Parathyroid adenoma (tissue), 2 donors: ENCODE results near the gene EHD1.

ENCODE experiments used
- H2AFZ ChIP-seq: fragments of 300-600 bp; sonication (generic); one replicate; pipeline ENCODE4 v1.7.0; 2017; ENCODE audit warnings: antibody characterized with exemption, mild to moderate bottlenecking
- H3K27ac ChIP-seq: fragments of 300-600 bp; sonication (generic); one replicate; pipeline ENCODE4 v1.7.0; 2017
- H3K27me3 ChIP-seq: fragments of 300-600 bp; sonication (generic); one replicate; pipeline ENCODE4 v1.7.0; 2017; ENCODE audit warnings: low read length; ENCODE audit not compliant: control insufficient read depth, insufficient read depth
- H3K36me3 ChIP-seq: fragments of 300-600 bp; sonication (generic); one replicate; pipeline ENCODE4 v1.7.0; 2017; ENCODE audit warnings: low read length; ENCODE audit not compliant: control insufficient read depth, insufficient read depth
- H3K4me1 ChIP-seq: fragments of 300-600 bp; sonication (generic); one replicate; pipeline ENCODE4 v1.7.0; 2017; ENCODE audit warnings: control low read depth
- H3K4me2 ChIP-seq: fragments of 300-600 bp; sonication (generic); one replicate; pipeline ENCODE4 v1.7.0; 2017; ENCODE audit warnings: low read length
- H3K4me3 ChIP-seq: fragments of 300-600 bp; sonication (generic); one replicate; pipeline ENCODE4 v1.7.0; 2017; ENCODE audit warnings: low read depth, low read length
- H3K79me2 ChIP-seq: fragments of 300-600 bp; sonication (generic); one replicate; pipeline ENCODE4 v1.7.0; 2017; ENCODE audit warnings: control low read depth
- H3K9ac ChIP-seq: fragments of 300-600 bp; sonication (generic); one replicate; pipeline ENCODE4 v1.7.0; 2017; ENCODE audit warnings: mild to moderate bottlenecking
- H3K9me3 ChIP-seq: fragments of 300-600 bp; sonication (generic); one replicate; pipeline ENCODE4 v1.7.0; 2017; ENCODE audit warnings: low read length; ENCODE audit not compliant: control insufficient read depth
- TF ChIP-seq, protein P1 (sequence below): fragments of 300-600 bp; sonication (generic); IDR thresholded peaks from one replicate; pipeline ENCODE4 v1.7.0; 2017; ENCODE audit warnings: antibody characterized with exemption, mild to moderate bottlenecking
- donor health status: primary hyperparathyroidism.

EHD1 gene

DNA sequence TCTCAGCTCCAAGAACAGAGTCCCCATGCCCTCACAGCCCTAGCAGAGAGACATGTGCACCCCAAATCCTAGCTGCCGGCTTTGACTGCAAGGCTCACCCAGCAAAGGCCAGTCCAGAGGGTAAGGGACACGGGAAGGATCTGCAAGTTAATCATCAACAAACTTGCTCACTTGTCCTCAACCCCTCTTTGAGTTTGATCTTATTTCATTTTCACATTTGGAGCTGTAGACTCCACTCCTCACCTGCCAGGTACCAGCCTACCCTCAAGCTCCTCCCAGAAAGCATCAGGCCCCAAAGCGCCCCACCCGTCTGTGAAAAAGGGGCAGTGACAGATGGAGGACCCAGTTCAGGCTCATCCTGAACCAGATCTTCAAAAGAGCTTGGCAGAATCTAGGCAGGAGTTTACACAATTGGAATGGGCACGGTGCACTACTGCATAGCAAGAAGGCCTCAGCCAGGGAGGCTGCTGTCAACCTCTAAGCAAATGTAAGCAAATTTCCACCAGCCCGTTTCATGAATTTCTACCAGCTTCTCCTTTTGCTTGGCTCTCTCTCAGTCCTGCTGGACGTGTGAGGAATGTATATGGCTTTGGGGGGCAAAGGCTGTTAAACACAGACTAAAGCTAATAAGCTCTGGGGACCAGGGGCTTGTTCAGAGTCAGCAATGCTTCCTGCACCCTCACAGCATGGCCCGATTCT, 5.5 kb downstream of the EHD1 start:
- Histone ChIP-seq H3K36me3 (no peaks in the 10 kb centered on the region), H3K27ac (no peak overlapping the region)

DNA sequence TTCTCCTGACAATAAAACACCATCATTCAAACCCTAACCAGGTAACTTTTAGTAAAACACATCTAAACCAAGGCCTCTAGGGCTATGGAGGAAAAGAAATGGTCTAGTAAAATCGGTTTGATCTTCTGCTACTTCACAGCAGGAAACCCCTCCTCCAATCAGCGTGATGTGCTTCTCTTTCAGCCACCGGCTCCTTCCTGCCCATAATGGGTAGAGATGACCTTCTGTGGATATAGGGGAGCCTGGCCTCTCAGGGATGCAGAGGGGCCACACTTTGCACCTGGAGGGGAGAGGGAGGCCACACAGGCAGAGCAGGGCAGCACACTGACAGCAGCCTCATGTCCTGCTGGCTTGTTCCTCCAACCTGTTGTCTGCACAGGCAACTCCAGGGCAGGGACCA, 6.9 kb downstream of the EHD1 start:
- Histone ChIP-seq H3K27me3 (no peaks in the 10 kb centered on the region), H3K4me1 (peaks cover 13% of the 10 kb centered on the region), H2AFZ (no peak overlapping the region), H3K4me2 (no peak overlapping the region), H3K9ac (no peak overlapping the region), H3K79me2 (peaks cover 15% of the 10 kb centered on the region), H3K4me3 (no peak overlapping the region), H3K27ac (no peak overlapping the region), H3K9me3 (no peaks in the 10 kb centered on the region), H3K36me3 (no peaks in the 10 kb centered on the region)
- TF ChIP-seq, protein P1, sequence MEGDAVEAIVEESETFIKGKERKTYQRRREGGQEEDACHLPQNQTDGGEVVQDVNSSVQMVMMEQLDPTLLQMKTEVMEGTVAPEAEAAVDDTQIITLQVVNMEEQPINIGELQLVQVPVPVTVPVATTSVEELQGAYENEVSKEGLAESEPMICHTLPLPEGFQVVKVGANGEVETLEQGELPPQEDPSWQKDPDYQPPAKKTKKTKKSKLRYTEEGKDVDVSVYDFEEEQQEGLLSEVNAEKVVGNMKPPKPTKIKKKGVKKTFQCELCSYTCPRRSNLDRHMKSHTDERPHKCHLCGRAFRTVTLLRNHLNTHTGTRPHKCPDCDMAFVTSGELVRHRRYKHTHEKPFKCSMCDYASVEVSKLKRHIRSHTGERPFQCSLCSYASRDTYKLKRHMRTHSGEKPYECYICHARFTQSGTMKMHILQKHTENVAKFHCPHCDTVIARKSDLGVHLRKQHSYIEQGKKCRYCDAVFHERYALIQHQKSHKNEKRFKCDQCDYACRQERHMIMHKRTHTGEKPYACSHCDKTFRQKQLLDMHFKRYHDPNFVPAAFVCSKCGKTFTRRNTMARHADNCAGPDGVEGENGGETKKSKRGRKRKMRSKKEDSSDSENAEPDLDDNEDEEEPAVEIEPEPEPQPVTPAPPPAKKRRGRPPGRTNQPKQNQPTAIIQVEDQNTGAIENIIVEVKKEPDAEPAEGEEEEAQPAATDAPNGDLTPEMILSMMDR, result no peak

More for the DNA sequence above, 5.5 kb downstream of the EHD1 start:
- H3K9me3 ChIP-seq, result no peaks in the 10 kb centered on the region
- peaks cover 16% of the 10 kb centered on the region for H3K4me1 ChIP-seq
- H2AFZ ChIP-seq, result no peak overlapping the region
- no peak overlapping the region for H3K4me2 ChIP-seq
- no peak overlapping the region for H3K9ac ChIP-seq
- TF ChIP-seq, protein P1, result no peak
- H3K27me3 ChIP-seq, result no peaks in the 10 kb centered on the region
- no peak overlapping the region for H3K4me3 ChIP-seq
- H3K79me2 ChIP-seq, result peaks cover 15% of the 10 kb centered on the region

- Histone ChIP-seq H3K27me3 (no peaks in the 10 kb centered on the region), H3K4me2 (no peak overlapping the region), H3K36me3 (no peaks in the 10 kb centered on the region), H3K27ac (no peak overlapping the region), H3K4me1 (peaks cover 13% of the 10 kb centered on the region), H3K79me2 (peaks cover 15% of the 10 kb centered on the region), H3K9me3 (no peaks in the 10 kb centered on the region), H3K4me3 (no peak overlapping the region), H3K9ac (no peak overlapping the region), H2AFZ (no peak overlapping the region)
- TF ChIP-seq, protein P1, result no peak
Measured at GRCh38 chr11:64870893-64871466, 7.4 kb downstream of the EHD1 start.

DNA sequence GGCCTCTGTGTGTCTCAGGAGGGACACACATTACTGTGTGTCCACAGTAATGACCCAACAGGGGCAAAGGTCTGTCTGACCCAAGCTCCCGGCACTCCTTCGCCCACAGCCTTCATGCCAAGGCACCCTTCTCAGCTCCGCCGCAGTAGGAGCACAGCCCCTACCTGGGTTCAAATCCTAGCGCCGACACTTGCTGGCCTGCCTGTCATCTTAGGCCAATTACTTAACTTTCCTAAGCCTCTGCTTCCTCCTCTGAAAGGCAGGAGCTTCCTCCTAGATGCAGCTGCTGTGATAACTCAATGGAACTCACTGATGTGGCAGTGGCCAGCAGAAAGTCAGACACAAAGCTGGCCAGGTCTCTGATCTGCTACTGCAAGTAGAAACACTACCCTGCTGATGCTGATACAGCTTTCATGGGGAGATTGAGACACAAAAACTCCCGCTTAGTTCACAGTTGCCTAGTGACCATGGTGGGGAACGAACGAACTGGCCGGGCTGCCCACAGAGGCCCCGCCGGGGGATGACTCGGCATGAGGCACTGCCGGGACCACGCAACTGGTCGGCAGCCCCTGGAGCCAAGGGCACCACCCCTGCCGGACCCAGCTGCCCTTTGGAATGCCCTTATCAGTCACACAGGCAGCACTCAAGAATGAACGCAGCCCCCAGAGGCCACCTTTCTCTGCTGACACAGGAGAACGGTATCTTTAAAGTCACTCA, 8.1 kb downstream of the EHD1 start:
- Histone ChIP-seq H3K9me3 (no peaks in the 10 kb centered on the region), H3K27me3 (no peaks in the 10 kb centered on the region), H3K4me2 (no peak overlapping the region), H3K36me3 (no peaks in the 10 kb centered on the region), H3K9ac (no peak overlapping the region), H2AFZ (no peak overlapping the region), H3K27ac (peak overlapping the region; percentile 19), H3K4me1 (peaks cover 10% of the 10 kb centered on the region), H3K4me3 (no peak overlapping the region), H3K79me2 (peaks cover 15% of the 10 kb centered on the region)
- TF ChIP-seq, protein P1, result no peak
